Fibroblast of peridontal ligament (primary cell): ENCODE results near the gene PARP8.

ENCODE experiments used
- DNase-seq: peaks from one replicate; pipeline ENCODE4 v3.0.0-alpha.2; 2010; ENCODE audit errors: extremely low read depth

The PARP8 gene

GRCh38 chr5:50725800-50726474 is 59.5 kb downstream of the PARP8 start:
- DNase-seq: no peak

DNA sequence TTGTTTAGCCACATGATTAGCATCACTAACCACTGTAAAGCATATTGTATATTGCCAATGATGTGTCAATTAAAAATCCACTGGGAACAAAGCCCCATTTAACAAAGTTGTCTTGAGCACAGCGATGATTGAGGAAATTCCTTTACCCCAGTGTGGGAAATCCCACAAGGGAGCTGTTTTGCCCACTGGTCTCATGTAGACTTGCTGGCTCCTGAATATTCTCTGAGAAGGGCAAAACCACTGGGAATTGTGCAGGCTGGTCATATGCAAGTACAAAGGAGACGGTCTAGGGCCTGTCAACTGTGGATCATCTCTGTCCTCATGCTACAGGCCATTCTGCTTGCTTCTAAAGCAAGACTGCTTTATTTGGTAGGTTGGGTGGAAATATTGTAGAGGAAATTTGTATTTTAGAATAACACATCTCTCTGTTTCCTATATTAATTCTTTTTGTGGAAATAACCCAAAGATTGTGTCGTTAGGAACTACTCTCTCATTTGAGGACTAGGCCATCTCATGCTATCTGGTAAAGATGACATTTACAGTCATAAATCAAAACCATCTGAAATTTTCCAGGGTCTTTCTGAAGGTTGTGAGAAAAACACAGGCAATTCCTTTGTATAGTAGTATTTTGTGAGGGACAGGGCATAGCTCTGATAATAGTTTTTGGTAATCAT is 60.2 kb downstream of the PARP8 start:
- no peak for DNase-seq

DNA sequence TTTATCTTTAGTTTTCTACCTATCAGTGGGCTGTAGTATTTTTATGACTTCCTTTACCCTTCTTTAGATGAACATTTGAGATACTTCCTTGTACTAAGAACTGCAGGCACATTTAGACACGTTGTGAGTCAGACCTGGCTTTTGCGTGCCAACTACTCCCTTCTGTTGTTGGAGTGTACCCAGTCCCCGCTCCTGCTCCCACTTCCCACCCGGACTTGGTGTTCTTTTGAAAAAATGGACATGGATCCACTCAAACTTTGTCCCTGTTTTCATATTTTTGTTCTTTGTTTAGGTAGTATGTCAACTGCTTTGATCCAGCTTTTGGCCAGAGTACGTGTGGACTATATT is 60.7 kb downstream of the PARP8 start:
- DNase-seq: no peak

DNA sequence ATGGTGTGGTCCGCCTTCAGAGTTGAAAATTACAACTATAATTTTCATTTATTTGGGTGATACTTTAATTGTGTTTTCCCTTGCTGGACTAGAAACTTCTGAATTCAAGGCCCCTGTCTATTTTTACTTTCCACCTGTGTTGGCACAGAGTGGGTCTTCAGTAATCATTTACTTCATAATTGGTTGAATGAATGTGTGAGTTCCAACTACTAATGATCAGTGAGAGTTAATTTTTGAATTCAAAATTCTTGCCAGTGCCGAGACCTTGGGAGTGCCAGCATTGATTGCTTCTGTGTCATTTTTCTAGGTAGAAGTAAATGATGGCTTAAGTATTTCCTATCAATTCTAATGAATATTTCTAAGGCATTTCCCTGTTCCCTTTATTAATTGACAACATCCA is 61.4 kb downstream of the PARP8 start:
- DNase-seq: no peak

- DNase-seq: no peak
Measured at GRCh38 chr5:50730336-50730735, 63.9 kb downstream of the PARP8 start.

DNA sequence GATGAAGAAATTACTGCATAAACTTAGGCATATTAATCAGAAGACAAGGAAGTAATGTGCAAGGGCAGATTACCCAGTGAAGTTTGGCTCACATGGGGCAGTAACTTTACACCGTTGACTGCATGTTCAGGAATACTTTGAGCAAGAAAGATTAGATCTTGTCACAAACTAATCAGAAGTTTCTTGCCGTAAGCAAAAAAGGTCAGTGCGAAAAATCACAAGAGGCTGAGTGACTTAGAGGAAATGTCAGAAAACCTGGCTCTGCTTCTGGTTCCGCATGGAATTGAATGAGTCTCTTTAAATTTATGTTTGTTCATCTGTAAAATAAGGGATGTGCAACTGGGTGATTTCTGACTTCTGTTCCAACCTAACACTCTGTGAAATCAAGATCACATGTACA is 64.4 kb downstream of the PARP8 start:
- no peak for DNase-seq

GRCh38 chr5:50733741-50734140 is 67.3 kb downstream of the PARP8 start:
- no peak for DNase-seq

GRCh38 chr5:50738864-50739263 is 72.4 kb downstream of the PARP8 start:
- no peak for DNase-seq

- DNase-seq: no peak
Measured at GRCh38 chr5:50740832-50741231, 74.4 kb downstream of the PARP8 start.

GRCh38 chr5:50744776-50745175 is 78.3 kb downstream of the PARP8 start:
- DNase-seq: peak; percentile 76

DNA sequence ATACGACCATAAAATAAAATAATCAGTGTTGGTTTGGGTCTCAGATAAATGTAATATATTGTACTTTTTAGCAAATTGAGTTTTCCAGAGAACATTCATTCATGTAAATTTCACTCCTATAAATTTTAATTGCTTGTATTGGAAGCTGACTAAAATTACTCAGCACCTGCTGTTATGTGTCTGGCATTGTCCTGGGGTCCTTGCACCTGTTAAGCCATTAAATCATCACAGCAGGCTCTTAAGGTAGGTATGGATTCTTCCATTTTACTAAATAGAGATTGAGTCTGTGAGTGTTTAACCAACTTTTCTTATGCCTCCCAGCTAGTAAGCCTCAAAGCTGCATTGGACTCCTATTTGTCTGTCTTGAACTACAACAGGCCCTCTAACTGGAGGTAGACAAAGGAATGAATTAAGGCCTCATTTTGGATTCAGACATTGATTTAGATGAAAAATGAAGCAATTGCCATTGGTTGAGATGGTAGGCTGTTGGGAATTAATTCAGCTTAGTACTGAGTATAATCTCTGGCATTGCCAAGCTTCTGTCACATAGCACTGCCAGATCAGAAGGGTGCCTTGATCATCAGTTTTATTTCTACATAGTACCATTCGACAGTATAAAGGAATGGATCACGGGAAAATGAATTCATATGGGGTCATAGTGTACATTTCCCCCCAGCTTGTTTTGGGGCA is 78.9 kb downstream of the PARP8 start:
- no peak for DNase-seq

GRCh38 chr5:50749181-50749580 is 82.7 kb downstream of the PARP8 start:
- no peak for DNase-seq

GRCh38 chr5:50749873-50750272 is 83.4 kb downstream of the PARP8 start:
- no peak for DNase-seq

- peak; percentile 63 for DNase-seq
Measured at GRCh38 chr5:50751064-50751657, 84.7 kb downstream of the PARP8 start.

DNA sequence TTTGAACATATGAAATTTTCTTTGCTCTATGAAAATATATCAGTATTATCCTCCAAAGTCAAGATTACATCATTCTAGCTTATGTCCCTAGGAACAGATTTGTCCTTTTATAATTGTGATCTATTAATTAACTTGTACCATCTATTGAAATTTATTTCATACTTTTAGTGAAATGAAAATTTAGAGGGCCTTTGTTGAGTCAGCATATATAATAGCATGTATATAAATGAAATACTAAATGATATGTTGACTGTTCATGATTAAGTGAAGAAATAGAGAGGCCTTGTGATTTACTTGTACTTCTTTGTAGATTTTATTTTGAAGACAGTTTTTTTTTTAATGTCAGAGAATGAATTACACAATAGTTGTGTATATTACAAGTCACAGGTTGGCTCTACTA is 86.4 kb downstream of the PARP8 start:
- DNase-seq: no peak

DNA sequence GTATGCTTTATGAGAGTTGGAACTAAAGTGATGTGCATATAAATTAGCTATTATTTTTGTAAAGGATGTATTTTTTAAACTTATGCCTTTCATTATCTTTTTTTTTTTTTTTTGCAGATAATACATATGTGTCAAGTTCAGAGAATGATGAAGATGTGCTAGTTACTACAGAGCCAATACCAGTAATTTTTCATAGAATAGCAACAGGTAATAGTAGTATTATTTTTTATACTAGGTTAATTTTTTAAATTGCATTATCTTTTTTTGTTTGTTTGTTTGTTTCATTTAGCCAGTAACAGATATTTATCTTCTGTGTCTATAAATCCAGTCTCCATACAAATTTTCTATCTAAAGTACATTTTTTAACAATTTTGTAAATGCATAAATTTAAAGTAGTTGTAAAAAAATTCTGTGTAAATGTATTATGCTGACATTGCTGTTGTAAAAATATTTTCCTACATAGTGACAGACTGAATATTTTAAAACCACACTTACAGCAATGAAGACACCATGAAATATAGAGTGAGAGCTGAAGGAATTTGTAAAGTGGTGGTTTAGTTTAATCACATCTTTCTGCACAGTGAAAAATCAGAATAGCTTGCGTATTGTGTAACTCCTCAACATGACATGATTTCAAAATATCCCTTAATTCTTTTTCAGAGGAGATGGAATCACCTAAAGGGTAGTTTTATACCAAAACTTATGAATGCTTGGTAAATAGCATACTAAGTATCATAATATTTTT is 93.3 kb downstream of the PARP8 start:
- peak; percentile 12 for DNase-seq

DNA sequence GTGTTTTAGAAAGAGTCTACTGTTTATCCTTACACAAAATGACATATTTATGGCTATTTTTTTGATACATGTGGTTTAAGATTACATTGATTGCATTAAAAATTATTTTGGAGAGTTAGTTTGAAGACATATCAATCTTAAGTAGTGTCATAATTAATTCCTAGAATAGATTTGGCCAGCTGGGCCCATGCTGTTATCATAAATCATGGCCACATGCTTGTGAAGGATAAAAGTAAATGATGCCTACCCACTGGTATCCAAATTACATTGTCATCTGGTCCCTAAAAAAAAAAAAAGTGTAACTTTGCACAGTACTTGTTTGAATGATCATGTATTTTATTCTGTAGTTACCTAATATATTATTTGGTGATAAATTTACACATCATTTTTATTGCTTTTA is 96.9 kb downstream of the PARP8 start:
- no peak for DNase-seq

DNA sequence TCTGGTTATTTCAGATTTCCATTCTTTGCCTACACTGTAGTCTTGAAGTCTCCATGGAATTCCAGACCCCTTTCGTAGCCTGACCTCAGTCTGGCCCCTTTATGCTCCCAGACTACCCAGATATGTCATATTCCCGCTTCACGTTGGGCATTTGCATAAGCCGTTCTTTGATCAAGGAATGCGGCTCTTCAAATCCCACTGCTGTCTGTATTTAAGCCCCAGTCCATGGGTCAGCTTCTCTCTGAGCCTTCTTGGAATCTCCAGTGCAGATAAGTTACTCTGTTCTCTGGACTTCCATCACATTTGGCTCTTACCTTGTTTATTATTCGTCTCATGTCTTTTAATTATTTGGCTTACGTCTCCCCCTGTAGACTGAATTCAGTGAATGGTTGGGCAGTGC is 97.4 kb downstream of the PARP8 start:
- DNase-seq: no peak

DNA sequence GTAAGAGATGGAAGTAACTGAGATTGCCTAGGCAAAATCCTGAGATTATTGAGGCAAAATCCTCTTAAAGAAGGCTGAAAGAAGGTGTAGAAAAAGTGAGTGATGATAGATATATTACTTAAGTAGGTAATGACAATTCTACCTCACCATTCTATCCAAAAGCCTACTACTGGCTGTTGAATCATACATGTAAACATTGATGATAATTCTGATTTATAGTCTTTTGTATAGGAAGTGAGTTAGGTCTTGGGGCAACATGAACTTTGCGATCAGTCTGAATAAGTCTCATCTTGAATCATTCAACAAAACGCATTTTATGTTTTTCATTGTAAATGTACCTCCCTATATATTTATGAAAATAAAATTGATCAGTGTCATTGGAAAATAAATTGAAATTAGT is 99.6 kb downstream of the PARP8 start:
- DNase-seq: no peak

DNA sequence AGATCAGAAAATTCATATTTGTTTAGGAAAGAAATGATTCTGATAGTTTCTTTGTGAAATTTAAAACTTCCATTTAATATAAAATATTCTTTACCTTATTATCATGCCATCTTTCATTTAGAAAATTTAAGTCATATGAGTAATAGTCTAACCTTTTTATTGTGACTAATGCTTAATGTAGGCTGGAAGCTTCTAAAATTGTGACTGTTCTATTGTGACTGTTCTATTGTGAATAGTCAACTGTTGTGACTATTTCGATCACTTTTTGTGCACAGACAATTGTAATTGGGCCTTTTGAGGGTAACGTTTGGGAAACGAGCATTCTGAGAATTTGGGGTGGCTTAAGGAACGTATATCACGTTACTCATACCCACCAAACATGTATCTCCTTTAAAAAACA is 100.0 kb downstream of the PARP8 start:
- no peak for DNase-seq

GRCh38 chr5:50766967-50767366 is 100.5 kb downstream of the PARP8 start:
- DNase-seq: no peak

DNA sequence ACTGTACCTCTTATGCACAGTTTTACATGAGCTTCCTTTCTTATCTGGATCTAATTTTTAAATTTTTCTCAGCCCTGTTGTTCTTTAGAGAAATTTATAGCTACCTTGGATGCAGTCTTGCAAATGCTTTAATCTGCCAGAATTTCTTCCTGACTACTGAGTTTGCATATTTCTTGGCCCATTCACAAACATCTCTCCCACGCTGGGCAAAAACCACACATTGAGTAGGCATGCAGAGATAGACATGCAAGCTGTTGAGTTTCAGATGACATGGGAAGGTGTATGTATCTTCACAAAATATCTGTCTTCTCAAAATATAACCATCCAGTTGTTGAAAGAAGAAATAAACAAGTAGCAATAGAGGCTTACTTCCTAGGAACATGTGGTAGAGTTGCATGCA is 101.2 kb downstream of the PARP8 start:
- peak; percentile 30 for DNase-seq
